PC-3 (cell line): ENCODE results near the gene TSPAN9. TPM values are rescaled to one million over a fixed set of nuclear protein-coding genes. Genes with fewer than 3 reads are reported as not detected.

Source experiments
- ATAC-seq: fragments of 200-7000 bp; cut with Tn5 transposase; 2 replicates; pipeline ENCODE4 v1.9.1; 2020; ENCODE audit warnings: mild to moderate bottlenecking, moderate library complexity
- BruUV-seq: library from RNA; stranded (reverse); fragments of 400-500 nt; replicated peaks from 2 replicates; lab custom pipeline; 2021; lab: Mats Ljungman, UMichigan
- CTCF ChIA-PET: fragments of 300-600 bp; sonication (Branson Sonifier 250); formaldehyde crosslinking; loops from one replicate; lab custom pipeline; 2022; ENCODE audit warnings: antibody characterized with exemption; lab: Charles Lee
- POLR2A ChIA-PET: fragments of 300-600 bp; sonication (Branson Sonifier 250); formaldehyde crosslinking; loops from one replicate; lab custom pipeline; 2022; ENCODE audit warnings: antibody characterized with exemption; ENCODE audit not compliant: unreplicated experiment; lab: Charles Lee
- DNase-seq: peaks from one replicate; pipeline ENCODE4 v3.0.0-alpha.2; 2015
- H2AFZ ChIP-seq: fragments of 300-600 bp; sonication (generic); 2 replicates; pipeline ENCODE4 v1.6.0; 2016; ENCODE audit warnings: antibody characterized with exemption, low read length
- H3F3A ChIP-seq: fragments of 300-600 bp; sonication (generic); one replicate; pipeline ENCODE4 v1.6.0; 2017; ENCODE audit warnings: antibody characterized with exemption, low read length, control low read depth, mild to moderate bottlenecking; ENCODE audit not compliant: unreplicated experiment
- H3K27ac ChIP-seq: fragments of 300-600 bp; sonication (generic); 2 replicates; pipeline ENCODE4 v1.5.1; 2016; ENCODE audit warnings: mild to moderate bottlenecking, low read length
- H3K27me3 ChIP-seq: fragments of 300-600 bp; sonication (generic); 2 replicates; pipeline ENCODE4 v1.6.1; 2016; ENCODE audit warnings: low read length, mixed read lengths
- H3K36me3 ChIP-seq: fragments of 300-600 bp; sonication (generic); 2 replicates; pipeline ENCODE4 v1.6.1; 2016; ENCODE audit warnings: low read depth, mixed run types, low read length, mixed read lengths
- H3K4me1 ChIP-seq: fragments of 300-600 bp; sonication (generic); 2 replicates; pipeline ENCODE4 v1.5.1; 2016; ENCODE audit warnings: low read length; ENCODE audit not compliant: insufficient read depth
- H3K4me2 ChIP-seq: fragments of 300-600 bp; sonication (generic); 2 replicates; pipeline ENCODE4 v1.6.0; 2016; ENCODE audit warnings: low read length
- H3K4me3 ChIP-seq: fragments of 300-600 bp; sonication (generic); 2 replicates; pipeline ENCODE4 v1.5.1; 2016; ENCODE audit warnings: mild to moderate bottlenecking, low read length, mixed read lengths
- H3K79me2 ChIP-seq: fragments of 300-600 bp; sonication (generic); 2 replicates; pipeline ENCODE4 v1.6.1; 2017; ENCODE audit warnings: low read length, mixed read lengths
- H3K9ac ChIP-seq: fragments of 300-600 bp; sonication (generic); 2 replicates; pipeline ENCODE4 v1.6.0; 2016; ENCODE audit warnings: mild to moderate bottlenecking, low read length
- H3K9me2 ChIP-seq: fragments of 300-600 bp; sonication (generic); replicated peaks from 2 replicates; pipeline ENCODE4 v1.6.1; 2016; ENCODE audit warnings: mixed run types, low read length, mixed read lengths
- H3K9me3 ChIP-seq: fragments of 300-600 bp; sonication (generic); 2 replicates; pipeline ENCODE4 v1.6.1; 2016; ENCODE audit warnings: low read length, mixed read lengths
- H4K20me1 ChIP-seq: fragments of 300-600 bp; sonication (generic); 2 replicates; pipeline ENCODE4 v1.6.1; 2016; ENCODE audit warnings: low read length, mixed read lengths
- EZH2 ChIP-seq: fragments of 300-600 bp; sonication (generic); IDR thresholded peaks from one replicate; pipeline ENCODE4 v1.6.1; 2017; ENCODE audit warnings: antibody characterized with exemption, mild to moderate bottlenecking, low read length; ENCODE audit not compliant: unreplicated experiment
- EZH2phosphoT487 ChIP-seq: fragments of 300-600 bp; sonication (generic); IDR thresholded peaks from 2 replicates; pipeline ENCODE4 v1.6.1; 2018; ENCODE audit warnings: mild to moderate bottlenecking, antibody characterized with exemption, low read length, borderline replicate concordance
- intact Hi-C: fragments of 100-400 bp; cut with micrococcal nuclease; formaldehyde crosslinking; loops from 2 replicates; pipeline ENCODE4 v1.9.0; 2023
- total RNA-seq: library from RNA; depleted of rRNA; stranded (reverse); fragments of >200 nt; gene quantifications from 2 replicates; pipeline ENCODE4 v1.2.3, GENCODE V29; 2014
- TF ChIP-seq, protein P1 (sequence below): fragments of 300-600 bp; sonication (generic); conservative IDR thresholded peaks from 2 replicates; pipeline ENCODE4 v1.5.1; 2017; ENCODE audit warnings: antibody characterized with exemption, low read depth, mild to moderate bottlenecking, low read length

The TSPAN9 gene
- total RNA-seq, 1 experiment from 2014 or later = 6.2 TPM

DNA sequence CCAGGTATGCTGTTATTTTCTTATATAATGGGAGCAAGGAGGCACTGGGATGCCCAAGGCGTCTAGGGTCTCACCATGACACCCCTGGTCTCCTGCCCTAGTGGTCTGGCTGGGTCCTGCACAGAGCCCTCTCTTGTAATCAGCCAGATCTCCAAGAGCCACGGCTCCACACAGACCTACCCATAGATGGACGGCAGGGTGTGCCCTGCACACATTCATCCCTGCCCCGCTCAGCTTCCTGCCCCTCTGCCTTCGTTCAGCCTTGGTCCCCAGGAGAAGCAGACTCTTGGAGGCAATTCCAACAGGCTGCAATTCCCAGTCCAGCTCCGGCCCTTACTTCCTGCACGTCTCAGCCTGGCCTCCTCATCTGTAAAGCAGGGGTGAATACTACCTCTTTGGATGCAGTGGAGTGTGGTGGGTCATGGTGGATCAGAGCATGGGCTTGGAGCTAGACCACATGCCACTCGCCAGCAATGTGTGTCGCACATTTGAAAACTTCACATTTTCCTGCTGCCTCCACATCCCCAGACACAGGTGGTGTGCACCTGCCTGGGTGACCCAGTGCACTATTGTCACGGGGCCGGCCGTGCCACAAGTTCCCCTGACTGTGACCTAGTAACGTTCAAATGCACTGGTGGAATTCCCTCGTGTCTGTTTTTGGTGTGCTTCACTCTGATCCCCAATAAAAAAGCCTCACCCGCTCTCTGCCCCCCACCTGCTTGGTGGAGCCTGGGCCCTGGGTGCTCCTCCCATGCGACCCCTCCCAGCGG, 242.7 kb downstream of the TSPAN9 start:
- Histone ChIP-seq H3K9me3 (no peaks in the 10 kb centered on the region), H3K36me3 (no peaks in the 10 kb centered on the region), H3F3A (no peaks in the 10 kb centered on the region), H3K27me3 (no peaks in the 10 kb centered on the region), H3K27ac (no peak overlapping the region), H3K79me2 (no peaks in the 10 kb centered on the region), H3K9me2 (no peaks in the 10 kb centered on the region), H3K4me3 (no peak overlapping the region), H3K9ac (no peak overlapping the region), H3K4me1 (peaks cover 29% of the 10 kb centered on the region), H2AFZ (no peak overlapping the region), H3K4me2 (no peak overlapping the region), H4K20me1 (no peaks in the 10 kb centered on the region)
- BruUV-seq = no TSS peak
- intact Hi-C loops = loop anchor here (5.0 kb wide), 1 partner anchor 47 kb away; no protein-coding TSS in a partner anchor
- no peak for TF ChIP-seq EZH2
- TF ChIP-seq EZH2phosphoT487 = no peak
- TF ChIP-seq, protein P1, sequence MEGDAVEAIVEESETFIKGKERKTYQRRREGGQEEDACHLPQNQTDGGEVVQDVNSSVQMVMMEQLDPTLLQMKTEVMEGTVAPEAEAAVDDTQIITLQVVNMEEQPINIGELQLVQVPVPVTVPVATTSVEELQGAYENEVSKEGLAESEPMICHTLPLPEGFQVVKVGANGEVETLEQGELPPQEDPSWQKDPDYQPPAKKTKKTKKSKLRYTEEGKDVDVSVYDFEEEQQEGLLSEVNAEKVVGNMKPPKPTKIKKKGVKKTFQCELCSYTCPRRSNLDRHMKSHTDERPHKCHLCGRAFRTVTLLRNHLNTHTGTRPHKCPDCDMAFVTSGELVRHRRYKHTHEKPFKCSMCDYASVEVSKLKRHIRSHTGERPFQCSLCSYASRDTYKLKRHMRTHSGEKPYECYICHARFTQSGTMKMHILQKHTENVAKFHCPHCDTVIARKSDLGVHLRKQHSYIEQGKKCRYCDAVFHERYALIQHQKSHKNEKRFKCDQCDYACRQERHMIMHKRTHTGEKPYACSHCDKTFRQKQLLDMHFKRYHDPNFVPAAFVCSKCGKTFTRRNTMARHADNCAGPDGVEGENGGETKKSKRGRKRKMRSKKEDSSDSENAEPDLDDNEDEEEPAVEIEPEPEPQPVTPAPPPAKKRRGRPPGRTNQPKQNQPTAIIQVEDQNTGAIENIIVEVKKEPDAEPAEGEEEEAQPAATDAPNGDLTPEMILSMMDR = no peak
- CTCF ChIA-PET = no interaction called here
- DNase-seq (no peak), ATAC-seq (no peak)
- POLR2A ChIA-PET = no interaction called here

DNA sequence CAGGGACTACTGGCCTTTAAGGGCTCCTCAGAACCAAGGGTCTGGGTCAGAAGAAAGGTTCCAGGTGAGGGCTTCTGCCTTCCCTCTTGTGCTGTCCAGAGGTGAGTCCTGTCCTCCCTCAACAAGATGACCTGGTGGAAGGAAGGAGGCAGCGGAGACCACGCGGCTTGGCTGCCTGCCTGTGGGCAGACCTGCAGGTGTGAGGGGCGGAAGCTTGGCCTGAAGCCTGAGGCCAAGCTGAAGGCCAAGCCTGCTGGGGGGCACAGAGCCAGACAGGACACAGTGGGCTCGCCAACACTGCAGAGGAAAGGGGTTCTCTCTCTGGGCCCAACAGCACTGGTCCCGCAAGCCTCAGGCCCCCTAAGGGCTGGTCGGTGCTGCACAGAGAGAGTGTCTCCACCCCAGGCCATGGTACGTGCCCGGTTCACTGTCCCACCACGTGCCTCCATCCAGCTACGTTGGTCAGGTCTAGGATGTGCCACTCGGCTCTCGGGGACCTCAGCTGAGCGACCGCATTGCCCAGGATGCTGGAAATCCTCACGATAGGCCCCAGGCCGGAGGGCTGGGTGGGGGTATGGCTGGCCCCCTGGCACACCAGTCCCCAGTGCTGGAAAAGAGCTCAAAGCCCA, 243.8 kb downstream of the TSPAN9 start:
- Histone ChIP-seq H3K4me2 (no peak overlapping the region), H4K20me1 (no peaks in the 10 kb centered on the region), H3K9me3 (no peaks in the 10 kb centered on the region), H3K27ac (no peak overlapping the region), H3F3A (no peaks in the 10 kb centered on the region), H3K36me3 (no peaks in the 10 kb centered on the region), H2AFZ (no peak overlapping the region), H3K79me2 (no peaks in the 10 kb centered on the region), H3K9ac (no peak overlapping the region), H3K4me1 (peaks cover 20% of the 10 kb centered on the region), H3K27me3 (no peaks in the 10 kb centered on the region), H3K4me3 (no peak overlapping the region), H3K9me2 (no peaks in the 10 kb centered on the region)
- no TSS peak for BruUV-seq
- DNase-seq (no peak), ATAC-seq (no peak)
- TF ChIP-seq EZH2phosphoT487 (no peak), EZH2 (no peak)
- TF ChIP-seq, protein P1 = no peak
- intact Hi-C loops = no loop called here
- ChIA-PET CTCF (no interaction called here), POLR2A (no interaction called here)

GRCh38 chr12:3321881-3322280, 244.7 kb downstream of the TSPAN9 start:
- H3K9ac ChIP-seq = no peak overlapping the region
- intact Hi-C loops = no loop called here
- CTCF ChIA-PET = no interaction called here
- TF ChIP-seq EZH2phosphoT487 (no peak), EZH2 (no peak)
- TF ChIP-seq, protein P1 = no peak
- no peaks in the 10 kb centered on the region for H3K79me2 ChIP-seq
- no peak for DNase-seq
- no peak overlapping the region for H3K27ac ChIP-seq
- H3K9me2 ChIP-seq = no peaks in the 10 kb centered on the region
- no peaks in the 10 kb centered on the region for H3K27me3 ChIP-seq
- no peak overlapping the region for H3K4me3 ChIP-seq
- H3K4me1 ChIP-seq = peaks cover 11% of the 10 kb centered on the region
- ATAC-seq = no peak
- H2AFZ ChIP-seq = no peak overlapping the region
- POLR2A ChIA-PET = no interaction called here
- no peaks in the 10 kb centered on the region for H3K9me3 ChIP-seq
- no peaks in the 10 kb centered on the region for H4K20me1 ChIP-seq
- H3K36me3 ChIP-seq = no peaks in the 10 kb centered on the region
- no TSS peak for BruUV-seq
- no peak overlapping the region for H3K4me2 ChIP-seq
- no peaks in the 10 kb centered on the region for H3F3A ChIP-seq
